Measurements from ENCODE around the gene BCR.

The BCR gene

GRCh38 chr22:23351321-23351720 lies 171.0 kb downstream of the BCR start:
- H3K4me3 ChIP-seq (ENCODE audit: insufficient read length, low read depth), result no peak overlapping the region
- TF ChIP-seq ZNF274 (IDR thresholded peaks at IDR 0.05; ENCODE audit: low read depth, low read length) (no peak), YY1 (IDR thresholded peaks at IDR 0.05; ENCODE audit: insufficient read depth, insufficient read length) (no peak), SUZ12 (IDR thresholded peaks at IDR 0.05; ENCODE audit: extremely low read depth, insufficient read depth, insufficient read length) (no peak)
- H3K27me3 ChIP-seq (ENCODE audit: insufficient read depth, insufficient read length), result peaks cover 35% of the 10 kb centered on the region
- DNase-seq (ENCODE audit: low read depth, low spot score), result no peak
- H3K36me3 ChIP-seq (ENCODE audit: insufficient read depth, insufficient read length, low read length), result no peaks in the 10 kb centered on the region
- H3K9ac ChIP-seq (ENCODE audit: insufficient read length, low read depth), result no peak overlapping the region
- H3K4me1 ChIP-seq (ENCODE audit: insufficient read depth, insufficient read length), result no peaks in the 10 kb centered on the region
- H3K9me3 ChIP-seq (ENCODE audit: insufficient read depth, low read length), result no peaks in the 10 kb centered on the region

GRCh38 chr22:23353004-23353403 lies 172.7 kb downstream of the BCR start:
- no peaks in the 10 kb centered on the region for H3K4me1 ChIP-seq (ENCODE audit: insufficient read depth, insufficient read length)
- H3K27me3 ChIP-seq (ENCODE audit: insufficient read depth, insufficient read length), result peaks cover 51% of the 10 kb centered on the region
- DNase-seq (ENCODE audit: low read depth, low spot score), result no peak
- H3K4me3 ChIP-seq (ENCODE audit: insufficient read length, low read depth), result no peak overlapping the region
- H3K9ac ChIP-seq (ENCODE audit: insufficient read length, low read depth), result no peak overlapping the region
- H3K9me3 ChIP-seq (ENCODE audit: insufficient read depth, low read length), result no peaks in the 10 kb centered on the region
- TF ChIP-seq SUZ12 (IDR thresholded peaks at IDR 0.05; ENCODE audit: extremely low read depth, insufficient read depth, insufficient read length), result no peak
- no peak for TF ChIP-seq YY1 (IDR thresholded peaks at IDR 0.05; ENCODE audit: insufficient read depth, insufficient read length)
- TF ChIP-seq ZNF274 (IDR thresholded peaks at IDR 0.05; ENCODE audit: low read depth, low read length), result no peak
- H3K36me3 ChIP-seq (ENCODE audit: insufficient read depth, insufficient read length, low read length), result no peaks in the 10 kb centered on the region

- TF ChIP-seq SUZ12 (IDR thresholded peaks at IDR 0.05; ENCODE audit: extremely low read depth, insufficient read depth, insufficient read length), result no peak
- no peak for TF ChIP-seq ZNF274 (IDR thresholded peaks at IDR 0.05; ENCODE audit: low read depth, low read length)
- no peak for TF ChIP-seq YY1 (IDR thresholded peaks at IDR 0.05; ENCODE audit: insufficient read depth, insufficient read length)
- DNase-seq (ENCODE audit: low read depth, low spot score), result no peak
- H3K36me3 ChIP-seq (ENCODE audit: insufficient read depth, insufficient read length, low read length), result no peaks in the 10 kb centered on the region
- H3K27me3 ChIP-seq (ENCODE audit: insufficient read depth, insufficient read length), result peaks cover 57% of the 10 kb centered on the region
- H3K4me1 ChIP-seq (ENCODE audit: insufficient read depth, insufficient read length), result no peaks in the 10 kb centered on the region
- H3K9me3 ChIP-seq (ENCODE audit: insufficient read depth, low read length), result no peaks in the 10 kb centered on the region
- H3K9ac ChIP-seq (ENCODE audit: insufficient read length, low read depth), result no peak overlapping the region
- H3K4me3 ChIP-seq (ENCODE audit: insufficient read length, low read depth), result no peak overlapping the region
Measured at GRCh38 chr22:23353696-23354095, 173.4 kb downstream of the BCR start.

- Histone ChIP-seq H3K9ac (ENCODE audit: insufficient read length, low read depth) (no peak overlapping the region), H3K4me3 (ENCODE audit: insufficient read length, low read depth) (no peak overlapping the region), H3K4me1 (ENCODE audit: insufficient read depth, insufficient read length) (no peaks in the 10 kb centered on the region), H3K9me3 (ENCODE audit: insufficient read depth, low read length) (no peaks in the 10 kb centered on the region), H3K27me3 (ENCODE audit: insufficient read depth, insufficient read length) (peaks cover 79% of the 10 kb centered on the region), H3K36me3 (ENCODE audit: insufficient read depth, insufficient read length, low read length) (no peaks in the 10 kb centered on the region)
- no peak for DNase-seq (ENCODE audit: low read depth, low spot score)
- TF ChIP-seq ZNF274 (IDR thresholded peaks at IDR 0.05; ENCODE audit: low read depth, low read length), result no peak
- no peak for TF ChIP-seq SUZ12 (IDR thresholded peaks at IDR 0.05; ENCODE audit: extremely low read depth, insufficient read depth, insufficient read length)
- TF ChIP-seq YY1 (IDR thresholded peaks at IDR 0.05; ENCODE audit: insufficient read depth, insufficient read length), result no peak
Measured at GRCh38 chr22:23356094-23356493, 175.8 kb downstream of the BCR start.

GRCh38 chr22:23357053-23357452 lies 176.7 kb downstream of the BCR start:
- TF ChIP-seq SUZ12 (IDR thresholded peaks at IDR 0.05; ENCODE audit: extremely low read depth, insufficient read depth, insufficient read length), result no peak
- TF ChIP-seq YY1 (IDR thresholded peaks at IDR 0.05; ENCODE audit: insufficient read depth, insufficient read length), result no peak
- TF ChIP-seq ZNF274 (IDR thresholded peaks at IDR 0.05; ENCODE audit: low read depth, low read length), result no peak
- H3K36me3 ChIP-seq (ENCODE audit: insufficient read depth, insufficient read length, low read length), result no peaks in the 10 kb centered on the region
- no peak overlapping the region for H3K4me3 ChIP-seq (ENCODE audit: insufficient read length, low read depth)
- no peak overlapping the region for H3K9ac ChIP-seq (ENCODE audit: insufficient read length, low read depth)
- H3K9me3 ChIP-seq (ENCODE audit: insufficient read depth, low read length), result peaks cover 2% of the 10 kb centered on the region; the same call in 1 of the 2 replicates
- peaks cover 89% of the 10 kb centered on the region for H3K27me3 ChIP-seq (ENCODE audit: insufficient read depth, insufficient read length)
- DNase-seq (ENCODE audit: low read depth, low spot score), result no peak
- no peaks in the 10 kb centered on the region for H3K4me1 ChIP-seq (ENCODE audit: insufficient read depth, insufficient read length)

GRCh38 chr22:23359583-23360123 lies 179.3 kb downstream of the BCR start:
- H3K4me1 ChIP-seq (ENCODE audit: insufficient read depth, insufficient read length), result peaks cover 2% of the 10 kb centered on the region
- no peak for DNase-seq (ENCODE audit: low read depth, low spot score)
- H3K27me3 ChIP-seq (ENCODE audit: insufficient read depth, insufficient read length), result peaks cover 95% of the 10 kb centered on the region
- no peak overlapping the region for H3K9ac ChIP-seq (ENCODE audit: insufficient read length, low read depth)
- H3K9me3 ChIP-seq (ENCODE audit: insufficient read depth, low read length), result peaks cover 7% of the 10 kb centered on the region; the same call in 1 of the 2 replicates
- H3K36me3 ChIP-seq (ENCODE audit: insufficient read depth, insufficient read length, low read length), result no peaks in the 10 kb centered on the region
- no peak for TF ChIP-seq SUZ12 (IDR thresholded peaks at IDR 0.05; ENCODE audit: extremely low read depth, insufficient read depth, insufficient read length)
- TF ChIP-seq YY1 (IDR thresholded peaks at IDR 0.05; ENCODE audit: insufficient read depth, insufficient read length), result no peak
- no peak for TF ChIP-seq ZNF274 (IDR thresholded peaks at IDR 0.05; ENCODE audit: low read depth, low read length)
- no peak overlapping the region for H3K4me3 ChIP-seq (ENCODE audit: insufficient read length, low read depth)

GRCh38 chr22:23361676-23362075 lies 181.4 kb downstream of the BCR start:
- no peak overlapping the region for H3K9ac ChIP-seq (ENCODE audit: insufficient read length, low read depth)
- no peak for DNase-seq (ENCODE audit: low read depth, low spot score)
- H3K27me3 ChIP-seq (ENCODE audit: insufficient read depth, insufficient read length), result peaks cover 95% of the 10 kb centered on the region
- H3K4me1 ChIP-seq (ENCODE audit: insufficient read depth, insufficient read length), result peaks cover 2% of the 10 kb centered on the region
- TF ChIP-seq YY1 (IDR thresholded peaks at IDR 0.05; ENCODE audit: insufficient read depth, insufficient read length) (no peak), ZNF274 (IDR thresholded peaks at IDR 0.05; ENCODE audit: low read depth, low read length) (no peak), SUZ12 (IDR thresholded peaks at IDR 0.05; ENCODE audit: extremely low read depth, insufficient read depth, insufficient read length) (no peak)
- no peaks in the 10 kb centered on the region for H3K36me3 ChIP-seq (ENCODE audit: insufficient read depth, insufficient read length, low read length)
- peaks cover 7% of the 10 kb centered on the region; the same call in 1 of the 2 replicates for H3K9me3 ChIP-seq (ENCODE audit: insufficient read depth, low read length)
- H3K4me3 ChIP-seq (ENCODE audit: insufficient read length, low read depth), result no peak overlapping the region

Data from NT2/D1 (cell line).